Activated T-cell treated with anti-CD3 and anti-CD28 coated beads, Interleukin-2, amount 50 U/mL, for 24 hours (primary cell): ENCODE data around the gene NLRP14.

ENCODE experiments used
- DNase-seq: peaks from one replicate; pipeline ENCODE4 v3.0.0-alpha.2; 2020
- H3K27ac Mint-ChIP-seq: 2 replicates; pipeline ENCODE4 v1.8.0; 2020; ENCODE audit warnings: mild to moderate bottlenecking, mixed read lengths
- H3K27me3 Mint-ChIP-seq: 2 replicates; pipeline ENCODE4 v1.8.0; 2020; ENCODE audit warnings: mixed read lengths
- H3K36me3 Mint-ChIP-seq: 2 replicates; pipeline ENCODE4 v1.8.0; 2020; ENCODE audit warnings: low read depth, mixed read lengths
- H3K4me1 Mint-ChIP-seq: 2 replicates; pipeline ENCODE4 v1.8.0; 2020; ENCODE audit warnings: low read depth, mixed read lengths
- H3K4me3 Mint-ChIP-seq: 2 replicates; pipeline ENCODE4 v1.8.0; 2020; ENCODE audit warnings: mild to moderate bottlenecking, moderate library complexity, mixed read lengths
- H3K9me3 Mint-ChIP-seq: 2 replicates; pipeline ENCODE4 v1.8.0; 2020; ENCODE audit warnings: mixed read lengths

NLRP14 gene

DNA sequence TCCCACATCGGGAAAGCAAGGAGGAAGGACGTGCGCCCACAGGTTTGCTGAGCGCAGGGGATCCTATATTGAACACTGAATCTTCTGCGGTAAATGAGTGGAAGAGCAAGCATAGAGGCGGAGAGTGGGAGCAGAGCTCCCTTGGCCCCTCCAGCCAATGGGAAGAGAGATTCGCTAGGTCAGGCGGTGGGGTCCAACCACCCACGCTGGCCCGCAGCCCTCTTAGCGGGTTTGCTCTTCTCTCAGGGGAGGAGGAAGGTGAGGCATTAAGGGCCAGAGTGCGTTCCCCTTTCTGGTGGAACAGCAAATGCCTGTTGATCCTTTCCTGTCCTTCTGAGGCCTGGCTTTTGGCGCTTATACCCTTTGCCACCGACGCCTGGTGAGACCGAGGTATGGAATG, 10.6 kb downstream of the NLRP14 start:
- no peaks in the 10 kb centered on the region for H3K9me3 Mint-ChIP-seq
- H3K4me3 Mint-ChIP-seq: no peak overlapping the region
- peaks cover 7% of the 10 kb centered on the region for H3K27me3 Mint-ChIP-seq
- no peaks in the 10 kb centered on the region for H3K4me1 Mint-ChIP-seq
- DNase-seq: no peak
- no peaks in the 10 kb centered on the region for H3K36me3 Mint-ChIP-seq
- no peak overlapping the region for H3K27ac Mint-ChIP-seq

DNA sequence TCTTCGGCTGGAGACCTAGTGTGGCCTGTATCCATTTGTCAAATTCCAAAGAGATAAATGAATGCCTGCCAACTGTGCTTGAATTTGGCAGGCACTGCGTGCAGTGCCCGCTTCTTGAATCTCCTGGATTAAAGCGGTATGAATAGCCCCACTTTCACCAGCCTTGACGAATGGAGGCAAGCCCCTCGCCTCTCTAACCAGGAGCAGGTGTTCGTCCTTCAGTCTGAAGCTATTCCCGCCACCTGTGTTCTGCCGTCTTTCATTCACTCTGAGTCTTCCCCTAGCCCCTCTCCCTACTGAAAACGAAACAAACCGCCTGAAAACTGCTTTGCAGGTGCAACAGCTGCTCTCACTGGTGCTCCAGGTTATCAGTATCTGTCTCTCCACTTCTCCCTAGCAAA, 11.2 kb downstream of the NLRP14 start:
- H3K27ac Mint-ChIP-seq: no peak overlapping the region
- no peak for DNase-seq
- H3K4me1 Mint-ChIP-seq: no peaks in the 10 kb centered on the region
- H3K27me3 Mint-ChIP-seq: peaks cover 7% of the 10 kb centered on the region
- no peaks in the 10 kb centered on the region for H3K36me3 Mint-ChIP-seq
- no peaks in the 10 kb centered on the region for H3K9me3 Mint-ChIP-seq
- no peak overlapping the region for H3K4me3 Mint-ChIP-seq

DNA sequence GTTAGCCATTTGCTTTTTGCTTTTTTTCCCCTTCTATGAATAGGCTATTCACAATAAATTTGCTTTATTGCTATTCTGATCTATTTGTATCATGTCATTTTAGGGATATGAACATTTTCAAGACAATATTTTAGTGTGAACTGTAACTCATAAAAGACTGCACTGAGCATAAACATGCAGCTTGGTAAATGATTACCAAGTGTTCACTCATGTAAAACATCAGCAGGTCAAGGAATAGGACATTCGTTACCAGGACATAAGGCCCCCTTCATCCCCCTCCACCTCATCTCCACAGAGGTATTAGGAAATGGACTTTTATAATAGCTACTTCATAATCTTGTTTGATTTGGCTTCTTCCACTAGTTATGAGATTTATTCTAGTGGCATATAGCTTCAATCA, 12.4 kb downstream of the NLRP14 start:
- Mint-ChIP-seq H3K36me3 (no peaks in the 10 kb centered on the region), H3K27ac (no peak overlapping the region), H3K27me3 (peaks cover 7% of the 10 kb centered on the region), H3K9me3 (no peaks in the 10 kb centered on the region), H3K4me3 (no peak overlapping the region), H3K4me1 (no peaks in the 10 kb centered on the region)
- no peak for DNase-seq

DNA sequence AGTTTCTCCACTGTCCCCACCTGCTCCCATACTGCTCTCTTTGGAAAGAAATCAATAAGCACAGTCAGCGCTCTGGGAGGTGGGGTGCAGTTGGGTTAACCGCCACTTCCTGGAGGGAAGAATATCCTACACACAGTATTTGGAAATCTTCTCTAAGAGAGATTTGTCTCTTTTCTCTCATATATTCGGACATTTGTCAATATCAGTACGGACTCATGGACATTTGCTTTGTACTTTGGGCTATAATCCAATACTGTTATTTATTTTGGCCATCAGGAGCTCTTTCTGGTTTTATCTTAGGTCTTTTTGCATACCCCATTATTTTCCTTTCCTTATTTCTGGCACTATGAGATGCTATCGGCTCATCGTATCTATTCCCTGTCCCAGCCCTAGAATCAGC, 13.7 kb downstream of the NLRP14 start:
- Mint-ChIP-seq H3K27me3 (peaks cover 7% of the 10 kb centered on the region), H3K36me3 (no peaks in the 10 kb centered on the region), H3K4me3 (no peak overlapping the region), H3K4me1 (no peaks in the 10 kb centered on the region), H3K9me3 (no peaks in the 10 kb centered on the region), H3K27ac (no peak overlapping the region)
- DNase-seq: no peak

DNA sequence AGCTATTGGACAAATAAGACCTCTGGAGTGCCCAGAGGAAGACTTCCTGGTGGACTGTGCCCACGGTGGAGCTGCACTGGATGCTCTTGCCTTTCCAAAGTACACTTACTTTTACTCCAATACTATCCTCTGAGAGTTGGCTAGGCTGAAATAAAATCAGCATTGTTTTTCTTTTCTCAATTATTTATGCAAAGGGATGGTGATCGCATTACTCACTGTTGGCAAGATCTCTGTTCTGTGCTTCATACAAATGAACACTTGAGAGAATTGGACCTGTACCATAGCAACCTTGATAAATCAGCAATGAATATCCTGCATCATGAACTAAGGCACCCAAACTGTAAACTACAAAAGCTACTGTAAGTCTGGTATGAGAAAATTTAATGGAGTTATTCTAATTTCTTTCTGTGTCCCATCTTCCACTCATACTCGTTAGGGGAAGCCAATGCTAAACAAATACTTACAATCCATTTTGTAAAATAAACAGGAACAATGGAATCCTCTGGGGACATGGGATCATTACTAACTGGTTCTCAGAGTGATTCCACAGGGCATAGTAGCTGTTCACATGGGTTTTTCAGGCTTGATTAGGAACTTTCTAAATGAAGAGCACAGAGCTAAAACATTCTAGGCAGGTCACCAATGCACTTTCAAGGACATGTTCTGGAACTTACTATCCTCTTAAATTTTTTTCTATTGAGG, 26.3 kb downstream of the NLRP14 start:
- Mint-ChIP-seq H3K27ac (no peak overlapping the region), H3K36me3 (no peaks in the 10 kb centered on the region), H3K4me3 (no peak overlapping the region), H3K4me1 (no peaks in the 10 kb centered on the region), H3K9me3 (no peaks in the 10 kb centered on the region), H3K27me3 (peaks cover 6% of the 10 kb centered on the region)
- no peak for DNase-seq

DNA sequence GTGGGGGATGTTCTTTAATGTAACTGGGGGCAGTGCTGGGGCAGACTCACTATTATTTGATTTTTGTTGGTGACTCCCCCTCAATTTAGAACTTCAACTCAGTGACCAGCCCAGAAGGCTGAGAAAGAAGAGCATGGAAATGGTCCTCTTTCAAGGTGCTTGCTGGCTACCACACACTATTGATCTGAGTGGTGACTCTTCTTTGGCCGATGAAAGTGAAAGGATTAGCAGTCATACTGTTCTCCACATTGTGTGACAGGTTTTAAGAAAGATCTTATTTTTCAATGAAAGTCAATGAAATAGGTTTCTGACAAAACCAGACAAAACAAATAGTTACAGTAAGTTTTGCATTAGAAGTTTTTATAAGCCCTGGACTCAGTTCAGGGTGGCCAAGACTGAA, 29.9 kb downstream of the NLRP14 start:
- no peak for DNase-seq
- Mint-ChIP-seq H3K36me3 (no peaks in the 10 kb centered on the region), H3K4me3 (no peak overlapping the region), H3K4me1 (no peaks in the 10 kb centered on the region), H3K27ac (no peak overlapping the region), H3K9me3 (no peaks in the 10 kb centered on the region), H3K27me3 (peaks cover 11% of the 10 kb centered on the region)

DNA sequence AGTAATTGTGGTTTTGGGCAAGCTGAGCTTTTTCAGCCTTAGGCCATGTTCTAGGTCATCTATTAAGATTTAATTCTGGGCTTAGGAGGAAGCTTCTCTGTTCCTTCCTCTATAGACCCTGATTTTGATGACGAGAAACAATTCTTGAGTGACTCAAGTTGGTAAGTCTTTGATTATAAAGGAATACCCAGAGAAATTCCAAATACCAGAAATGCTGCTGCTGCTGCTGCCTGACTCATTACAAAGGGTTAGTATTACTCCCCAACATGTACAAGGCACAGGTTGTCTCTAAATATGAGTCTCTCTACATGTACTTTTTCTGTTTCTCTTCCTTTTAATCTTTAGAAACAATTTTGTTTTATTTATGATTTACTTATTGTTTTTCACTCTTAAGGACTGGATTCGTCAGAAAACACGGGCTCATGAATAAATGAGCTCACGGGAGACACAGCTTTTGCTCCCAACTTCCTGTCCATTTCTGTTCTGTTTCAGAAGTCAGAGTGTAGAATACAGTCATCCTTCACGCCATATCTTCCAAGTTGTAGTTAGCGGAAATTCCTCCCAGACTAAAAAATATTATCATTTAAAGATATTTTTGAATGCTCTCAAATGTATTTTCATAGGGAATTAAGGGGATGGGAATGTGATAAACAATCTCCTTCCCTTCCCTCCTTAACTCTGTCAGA, 36.7 kb downstream of the NLRP14 start:
- Mint-ChIP-seq H3K4me3 (no peak overlapping the region), H3K27ac (no peak overlapping the region), H3K9me3 (no peaks in the 10 kb centered on the region), H3K36me3 (no peaks in the 10 kb centered on the region), H3K27me3 (peaks cover 6% of the 10 kb centered on the region), H3K4me1 (no peaks in the 10 kb centered on the region)
- no peak for DNase-seq

DNA sequence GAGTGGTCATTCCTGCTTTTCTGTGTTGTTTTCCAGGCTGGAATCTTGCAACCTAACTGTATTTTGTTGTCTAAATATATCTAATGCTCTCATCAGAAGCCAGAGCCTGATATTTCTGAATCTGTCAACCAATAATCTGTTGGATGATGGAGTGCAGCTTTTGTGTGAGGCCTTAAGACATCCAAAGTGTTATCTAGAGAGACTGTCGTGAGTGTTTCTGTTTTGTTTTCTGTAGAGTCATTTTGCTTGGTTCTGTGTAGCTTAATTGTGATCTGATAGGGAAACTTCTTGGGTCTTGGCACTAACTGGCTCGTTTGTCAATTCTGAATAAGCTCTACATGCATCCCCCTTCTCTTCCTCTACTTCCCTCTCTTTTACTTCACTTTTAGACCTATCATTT, 37.4 kb downstream of the NLRP14 start:
- no peaks in the 10 kb centered on the region for H3K4me1 Mint-ChIP-seq
- H3K9me3 Mint-ChIP-seq: no peaks in the 10 kb centered on the region
- H3K4me3 Mint-ChIP-seq: no peak overlapping the region
- DNase-seq: no peak
- no peak overlapping the region for H3K27ac Mint-ChIP-seq
- H3K36me3 Mint-ChIP-seq: no peaks in the 10 kb centered on the region
- H3K27me3 Mint-ChIP-seq: peaks cover 6% of the 10 kb centered on the region

DNA sequence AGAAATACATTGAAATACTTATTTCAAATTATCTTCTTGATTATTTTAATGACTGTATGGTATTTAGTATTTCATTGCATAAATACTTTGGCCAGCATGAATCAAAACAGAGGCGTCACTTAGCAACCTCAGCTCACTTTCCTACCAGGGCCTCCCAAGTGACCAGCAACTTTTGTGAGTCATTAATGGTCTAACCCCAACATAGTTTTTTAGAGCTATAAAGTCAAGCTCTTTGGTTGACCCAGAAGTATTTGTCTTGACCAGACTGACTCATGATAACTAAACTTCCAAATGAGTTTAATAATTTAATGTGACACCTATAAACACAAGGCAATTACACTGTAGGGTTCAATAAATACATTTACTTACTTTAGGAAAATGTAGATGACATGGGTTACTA, 40.6 kb downstream of the NLRP14 start:
- DNase-seq: no peak
- no peak overlapping the region for H3K4me3 Mint-ChIP-seq
- H3K9me3 Mint-ChIP-seq: no peaks in the 10 kb centered on the region
- H3K36me3 Mint-ChIP-seq: no peaks in the 10 kb centered on the region
- H3K27ac Mint-ChIP-seq: no peak overlapping the region
- peaks cover 2% of the 10 kb centered on the region for H3K27me3 Mint-ChIP-seq
- no peaks in the 10 kb centered on the region for H3K4me1 Mint-ChIP-seq

DNA sequence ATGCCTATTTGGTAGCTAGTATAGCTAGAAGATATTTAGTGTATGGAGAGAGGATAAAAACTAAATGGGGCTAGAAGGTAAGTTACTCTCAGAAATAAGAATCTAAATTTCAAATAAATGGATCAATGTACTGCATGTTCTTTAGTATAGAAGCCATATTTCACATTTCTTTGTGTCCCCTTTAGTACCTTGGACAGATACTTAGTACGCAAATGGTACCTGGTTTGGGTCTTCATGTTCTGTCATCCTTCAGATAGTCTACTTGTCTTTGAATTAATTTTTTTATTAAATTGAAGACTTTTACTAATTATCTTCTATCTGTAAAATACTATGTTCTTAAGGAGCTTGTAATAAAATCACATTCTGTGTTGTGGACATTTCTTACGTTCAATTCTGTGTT, 42.3 kb downstream of the NLRP14 start:
- H3K36me3 Mint-ChIP-seq: no peaks in the 10 kb centered on the region
- H3K27ac Mint-ChIP-seq: no peak overlapping the region
- H3K9me3 Mint-ChIP-seq: no peaks in the 10 kb centered on the region
- H3K27me3 Mint-ChIP-seq: peaks cover 6% of the 10 kb centered on the region
- no peaks in the 10 kb centered on the region for H3K4me1 Mint-ChIP-seq
- no peak overlapping the region for H3K4me3 Mint-ChIP-seq
- no peak for DNase-seq

DNA sequence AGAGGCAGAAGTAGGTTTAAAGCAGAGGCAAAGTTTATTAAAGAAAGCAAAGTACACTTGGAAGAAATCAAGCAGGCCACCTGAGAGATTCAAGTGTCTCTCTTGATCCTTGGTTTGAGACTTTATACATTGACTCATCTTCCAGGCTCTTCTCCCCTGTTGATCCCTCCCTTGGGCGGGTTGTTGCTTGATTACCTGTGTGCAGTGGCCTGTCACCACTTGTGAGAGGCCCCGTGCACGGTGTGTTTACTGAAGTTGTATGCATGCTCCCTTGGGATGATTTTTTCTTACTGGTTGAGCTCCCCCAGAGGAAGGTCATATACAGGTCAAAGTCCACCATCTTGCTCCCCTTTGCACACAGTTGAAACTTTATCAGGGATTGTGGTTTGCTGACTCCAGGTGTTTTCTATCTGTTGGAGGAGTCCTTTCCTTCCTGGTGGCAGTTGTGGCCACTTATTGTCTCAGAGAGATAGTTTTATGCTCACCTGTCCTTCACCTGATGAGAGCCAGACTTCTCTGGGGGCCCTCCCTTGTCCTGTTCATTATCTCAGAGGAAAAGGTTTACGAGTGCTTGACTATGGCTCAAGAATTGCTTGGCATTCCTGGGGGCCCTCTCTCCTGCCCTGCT, 52.2 kb downstream of the NLRP14 start:
- no peak for DNase-seq
- H3K4me1 Mint-ChIP-seq: no peaks in the 10 kb centered on the region
- H3K36me3 Mint-ChIP-seq: no peaks in the 10 kb centered on the region
- no peaks in the 10 kb centered on the region for H3K9me3 Mint-ChIP-seq
- H3K27ac Mint-ChIP-seq: no peak overlapping the region
- peaks cover 10% of the 10 kb centered on the region for H3K27me3 Mint-ChIP-seq
- no peak overlapping the region for H3K4me3 Mint-ChIP-seq

DNA sequence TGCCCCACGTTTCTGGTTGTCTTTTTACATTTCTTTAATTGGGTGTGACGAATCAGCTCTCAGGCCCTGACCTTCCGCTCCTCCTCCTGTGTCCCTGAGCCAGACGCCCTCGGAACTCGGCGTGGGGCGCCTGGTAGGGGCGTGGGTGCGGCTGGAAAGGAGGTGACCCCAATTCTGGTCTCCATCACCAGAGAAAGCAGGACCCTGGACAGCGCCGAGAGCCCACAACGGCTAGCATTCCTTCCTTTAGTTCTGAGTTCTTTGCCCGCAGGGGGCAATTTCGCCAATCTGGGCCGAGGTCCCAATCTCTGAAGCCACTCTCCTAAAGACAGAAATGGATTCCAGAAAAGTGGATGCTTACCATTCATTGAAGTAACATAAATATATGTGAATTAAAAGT, 56.8 kb downstream of the NLRP14 start:
- no peak overlapping the region for H3K4me3 Mint-ChIP-seq
- DNase-seq: no peak
- peaks cover 10% of the 10 kb centered on the region for H3K27me3 Mint-ChIP-seq
- H3K4me1 Mint-ChIP-seq: no peaks in the 10 kb centered on the region
- no peak overlapping the region for H3K27ac Mint-ChIP-seq
- H3K9me3 Mint-ChIP-seq: peaks cover 8% of the 10 kb centered on the region
- no peaks in the 10 kb centered on the region for H3K36me3 Mint-ChIP-seq

DNA sequence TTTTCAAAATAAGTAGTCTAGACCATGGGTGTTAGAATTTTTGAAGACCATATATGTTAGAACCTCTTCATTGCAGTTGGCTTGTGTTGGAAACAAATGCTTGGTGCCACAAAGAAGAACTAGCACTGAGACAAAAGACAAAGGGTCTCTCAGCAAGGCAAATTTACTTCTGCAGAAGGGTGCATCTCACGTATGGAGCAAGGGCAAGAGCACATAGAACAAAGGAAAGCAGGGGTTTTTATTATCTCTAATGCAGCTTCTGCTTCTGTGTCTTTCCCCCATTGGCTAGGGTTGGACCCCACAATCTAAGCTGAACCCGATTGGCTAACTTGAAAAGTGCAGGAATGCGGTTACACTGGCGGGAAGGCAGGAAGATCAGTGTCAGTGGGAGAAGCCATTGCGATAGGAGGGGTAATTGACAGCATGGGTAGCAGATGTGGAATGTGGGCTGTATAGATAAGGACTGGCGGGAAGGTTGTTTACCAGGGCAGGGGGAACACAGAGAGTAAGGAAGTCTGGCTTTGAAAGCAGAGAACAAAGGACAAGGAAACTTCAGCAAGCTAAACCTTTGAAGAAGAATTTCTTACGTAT, 59.4 kb downstream of the NLRP14 start:
- DNase-seq: no peak
- H3K36me3 Mint-ChIP-seq: no peaks in the 10 kb centered on the region
- no peak overlapping the region for H3K27ac Mint-ChIP-seq
- H3K27me3 Mint-ChIP-seq: peaks cover 10% of the 10 kb centered on the region
- H3K9me3 Mint-ChIP-seq: peaks cover 8% of the 10 kb centered on the region
- no peak overlapping the region for H3K4me3 Mint-ChIP-seq
- H3K4me1 Mint-ChIP-seq: no peaks in the 10 kb centered on the region

DNA sequence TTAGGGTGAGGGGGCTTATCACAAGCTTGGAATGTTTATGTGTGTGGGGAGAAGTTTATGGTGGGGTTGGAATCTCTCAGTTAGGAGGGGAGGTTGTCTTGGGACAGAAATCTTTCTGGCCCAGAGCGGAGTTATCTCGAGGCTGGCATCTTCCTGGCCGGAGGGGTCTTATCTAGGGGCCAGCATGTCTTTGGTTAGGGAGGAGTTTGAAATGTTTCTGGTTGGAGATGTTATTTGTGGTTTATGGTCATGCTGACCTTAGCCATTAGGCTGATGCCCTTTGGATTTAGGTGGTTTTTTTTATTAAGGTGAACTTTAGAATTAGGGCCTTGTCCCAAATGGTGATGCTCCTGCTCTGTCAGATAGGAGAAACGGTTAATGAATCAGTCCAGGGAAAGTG, 60.6 kb downstream of the NLRP14 start:
- Mint-ChIP-seq H3K36me3 (no peaks in the 10 kb centered on the region), H3K4me1 (no peaks in the 10 kb centered on the region), H3K9me3 (peaks cover 8% of the 10 kb centered on the region), H3K4me3 (no peak overlapping the region), H3K27ac (no peak overlapping the region), H3K27me3 (peaks cover 13% of the 10 kb centered on the region)
- DNase-seq: no peak

DNA sequence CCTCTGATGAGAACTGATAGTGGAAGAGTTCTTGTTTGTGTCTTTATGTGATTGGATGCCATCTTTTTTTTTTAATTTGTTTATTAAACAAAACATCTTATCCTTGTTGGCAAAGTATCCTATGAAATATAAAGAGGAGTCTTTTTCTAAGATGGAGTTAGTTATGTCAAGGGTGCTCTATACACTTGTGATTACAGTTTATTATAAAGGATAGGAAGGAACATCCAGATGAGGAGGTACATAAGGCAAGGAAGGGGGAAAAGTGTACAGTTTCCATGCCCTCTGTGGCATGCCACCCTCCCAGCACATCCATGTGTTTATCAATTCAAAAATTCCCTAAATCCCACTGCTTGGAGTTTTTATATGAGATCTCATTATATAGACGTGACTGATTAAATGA, 61.2 kb downstream of the NLRP14 start:
- Mint-ChIP-seq H3K36me3 (no peaks in the 10 kb centered on the region), H3K4me3 (no peak overlapping the region), H3K9me3 (peaks cover 8% of the 10 kb centered on the region), H3K27me3 (peaks cover 12% of the 10 kb centered on the region), H3K27ac (no peak overlapping the region), H3K4me1 (no peaks in the 10 kb centered on the region)
- no peak for DNase-seq
